ENCODE measurements around the gene UNC5C.
"Not testable (repeated sequence)": the region's sequence is repeated elsewhere in the genome, so short reads cannot be mapped to it uniquely, and the experiment has no call there.

Gene UNC5C

DNA sequence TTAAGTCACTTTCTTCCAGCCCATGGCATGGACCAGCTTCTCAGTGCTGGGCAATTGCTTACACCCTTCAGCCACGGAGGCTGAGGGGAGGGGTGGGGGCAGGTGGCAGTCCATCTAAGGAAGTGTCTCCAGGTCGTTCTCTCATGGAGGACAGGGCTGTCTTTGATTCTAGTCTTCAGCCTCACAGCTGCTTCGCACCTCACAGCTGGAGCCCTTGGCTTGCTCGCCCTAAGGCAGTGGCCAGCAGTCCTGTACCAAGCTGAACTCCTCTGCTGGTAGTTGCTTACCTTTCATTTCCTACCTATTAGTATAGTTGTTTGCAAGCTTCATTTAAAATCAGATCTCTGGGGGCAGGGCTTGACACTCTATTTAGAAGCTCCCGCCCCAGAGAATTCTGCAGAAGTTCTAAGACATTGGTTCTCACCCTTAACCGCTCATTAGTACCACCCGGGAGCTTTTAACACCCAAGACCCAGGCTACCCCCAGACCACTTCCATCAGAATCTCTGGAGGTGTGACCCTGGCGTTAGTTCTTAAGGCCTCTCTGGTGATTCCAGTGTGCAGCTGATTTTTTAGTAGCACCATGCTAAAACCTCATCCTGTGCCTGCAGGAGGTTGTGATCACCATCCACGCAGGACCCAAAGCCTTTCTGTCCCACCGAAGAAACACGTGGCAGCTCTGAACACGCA is 386.8 kb downstream of the UNC5C start:
- DNase-seq = no peak

DNA sequence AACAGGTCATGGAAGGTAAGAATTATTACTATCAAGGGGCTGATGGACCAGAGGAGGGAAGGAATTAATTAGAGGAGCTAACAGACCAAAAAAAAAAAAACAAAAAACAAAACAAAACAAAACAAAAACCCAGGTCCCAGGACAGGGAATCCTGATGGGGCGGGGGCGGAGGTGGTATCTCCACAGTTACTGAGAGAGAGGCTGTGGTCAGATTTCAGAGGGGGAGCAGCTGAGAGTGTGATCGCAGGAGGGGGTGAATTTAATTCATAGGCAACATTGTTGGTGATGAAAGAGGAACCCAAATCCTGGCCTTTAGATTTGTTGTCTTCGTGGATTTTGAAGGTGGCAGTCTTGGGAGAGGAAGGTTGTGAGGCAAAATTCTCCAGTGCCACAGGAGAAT is 389.4 kb downstream of the UNC5C start:
- DNase-seq = no peak

DNA sequence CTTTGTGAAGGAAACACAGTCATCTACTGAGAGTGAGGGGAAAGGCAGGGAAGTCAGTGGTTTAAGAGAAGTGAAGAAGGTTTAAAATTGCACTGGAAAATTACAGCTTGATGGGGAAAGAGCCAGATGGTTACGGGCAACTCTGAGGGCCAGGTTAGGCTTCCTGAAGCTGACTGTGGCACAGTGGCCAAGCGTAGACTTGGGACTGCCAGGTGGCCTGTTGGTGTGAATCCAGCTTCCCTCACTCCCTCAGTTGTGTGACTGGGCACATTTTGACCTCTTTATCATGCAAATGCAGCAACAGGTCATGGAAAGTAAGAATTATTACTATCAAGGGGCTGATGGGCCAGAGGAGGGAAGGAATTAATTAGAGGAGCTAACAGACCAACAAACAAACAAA is 390.1 kb downstream of the UNC5C start:
- no peak for DNase-seq

DNA sequence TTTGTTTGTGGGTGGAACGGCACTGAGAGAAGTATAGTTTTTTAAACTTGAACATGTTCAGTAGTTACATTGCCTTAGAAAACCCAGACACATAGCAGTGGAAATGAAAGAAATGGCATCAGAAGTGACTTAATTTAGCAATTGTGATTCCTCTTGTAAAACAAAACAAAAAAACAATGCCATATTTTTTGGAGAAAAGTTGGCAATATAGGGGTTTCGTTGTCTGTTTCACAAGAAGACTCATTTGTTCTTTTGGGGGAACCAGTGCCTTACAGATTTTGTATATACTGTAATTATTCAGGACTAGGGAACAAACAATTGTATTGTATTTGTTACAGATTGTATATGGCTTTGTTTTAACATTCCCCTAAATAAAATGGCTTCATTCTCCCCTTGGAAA is 390.7 kb downstream of the UNC5C start:
- no peak for DNase-seq

DNA sequence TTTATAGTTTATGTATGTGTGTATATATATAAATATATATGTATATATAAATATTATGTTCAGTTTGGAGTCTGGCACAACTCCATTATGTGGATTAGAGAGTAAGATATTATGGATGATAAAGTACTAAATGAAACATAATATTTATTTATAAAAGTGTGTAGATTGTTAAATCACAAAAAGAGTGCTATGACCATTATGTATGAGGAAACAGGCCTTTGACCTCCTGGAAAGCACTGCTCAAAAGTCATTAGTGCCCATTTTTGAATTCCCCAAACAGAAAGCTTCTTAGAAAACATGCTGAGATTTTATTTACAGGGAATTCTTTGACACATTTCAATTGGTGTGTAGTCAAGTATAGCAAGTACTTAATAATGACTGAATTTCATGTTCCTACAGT is 391.2 kb downstream of the UNC5C start:
- no peak for DNase-seq

DNA sequence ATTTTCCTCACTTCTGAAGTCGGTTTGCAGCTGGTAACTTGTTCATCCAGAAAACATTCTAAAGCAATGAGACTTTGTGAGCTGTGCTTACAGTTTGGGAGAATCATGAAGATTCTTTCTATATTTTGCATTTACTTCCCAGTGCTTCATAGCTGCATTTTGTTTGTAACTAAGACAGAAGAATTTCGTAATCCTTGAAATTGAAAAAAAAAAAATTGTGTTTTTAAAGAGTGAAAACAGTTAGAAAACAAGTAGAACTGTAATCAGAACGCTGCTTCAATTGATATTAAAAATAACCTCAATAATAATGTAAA is 392.4 kb downstream of the UNC5C start:
- DNase-seq = no peak

DNA sequence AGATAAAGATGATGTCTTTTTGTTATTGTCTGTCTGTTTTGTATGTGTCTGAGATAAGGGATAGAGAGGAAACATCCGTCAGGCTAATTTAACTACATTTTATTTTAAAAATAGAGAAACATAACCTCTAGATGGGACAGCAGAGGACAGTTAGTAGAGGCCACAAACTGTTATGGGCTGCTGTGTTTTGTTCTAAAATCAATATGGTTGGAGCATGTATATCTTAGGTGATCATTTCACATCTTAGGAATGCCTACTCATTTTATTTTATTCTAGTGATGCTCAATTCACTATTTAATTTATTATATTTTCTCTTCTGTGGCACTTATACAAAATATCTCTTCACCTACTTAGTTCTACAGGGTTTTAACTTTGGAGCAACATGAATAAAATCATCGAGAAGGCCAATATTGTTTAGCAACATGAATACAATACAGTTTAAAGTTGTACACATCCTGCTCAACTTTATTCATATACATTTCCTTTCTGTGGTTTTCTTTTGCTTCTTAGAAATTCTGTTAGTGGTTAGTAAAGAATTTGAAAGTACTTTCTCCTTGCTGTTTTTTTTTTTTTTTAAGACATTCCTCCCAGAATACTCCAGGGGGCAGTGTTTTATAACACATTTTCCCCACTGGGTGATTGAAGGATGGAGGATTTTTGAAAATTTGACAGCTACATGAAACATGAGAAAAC is 392.9 kb downstream of the UNC5C start:
- DNase-seq = no peak

DNA sequence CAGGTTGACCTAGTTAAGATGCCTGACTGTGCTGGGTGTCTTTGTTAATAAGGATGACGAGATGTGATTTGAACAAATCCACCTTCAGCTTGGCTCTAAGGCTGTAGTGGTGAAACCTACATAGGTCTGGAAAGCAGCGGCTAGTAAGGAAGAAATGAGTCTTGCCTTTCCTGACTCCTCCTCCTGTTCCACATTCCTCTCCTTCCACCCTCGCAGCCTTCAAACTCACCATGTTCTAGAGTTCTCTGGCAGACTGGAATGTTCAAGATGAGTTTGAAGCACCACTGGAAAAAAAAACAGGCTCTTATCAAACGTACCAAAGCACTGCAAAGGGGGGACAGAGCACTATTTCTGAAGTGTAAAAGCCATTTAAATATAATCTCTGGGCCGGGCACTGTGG is 395.6 kb downstream of the UNC5C start:
- no peak for DNase-seq

DNA sequence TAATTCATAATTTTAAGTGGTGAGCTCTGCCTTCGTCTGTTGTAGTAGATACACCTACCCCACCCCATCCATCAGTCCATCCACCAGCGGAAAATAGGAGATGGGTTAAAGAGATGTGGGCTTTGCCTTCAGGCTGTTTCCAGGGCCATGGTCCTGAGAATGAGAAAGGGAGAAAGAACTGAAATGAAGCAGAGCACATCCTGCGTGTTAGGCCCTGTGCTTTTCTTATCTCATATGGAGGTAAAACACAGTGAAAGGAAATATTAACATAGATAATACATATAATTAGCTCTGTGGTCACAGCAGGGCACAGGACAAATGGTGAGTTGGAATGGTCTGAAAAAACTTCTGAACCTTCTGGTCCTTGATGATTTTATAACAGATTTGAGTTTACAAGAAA is 397.5 kb downstream of the UNC5C start:
- DNase-seq = no peak

DNA sequence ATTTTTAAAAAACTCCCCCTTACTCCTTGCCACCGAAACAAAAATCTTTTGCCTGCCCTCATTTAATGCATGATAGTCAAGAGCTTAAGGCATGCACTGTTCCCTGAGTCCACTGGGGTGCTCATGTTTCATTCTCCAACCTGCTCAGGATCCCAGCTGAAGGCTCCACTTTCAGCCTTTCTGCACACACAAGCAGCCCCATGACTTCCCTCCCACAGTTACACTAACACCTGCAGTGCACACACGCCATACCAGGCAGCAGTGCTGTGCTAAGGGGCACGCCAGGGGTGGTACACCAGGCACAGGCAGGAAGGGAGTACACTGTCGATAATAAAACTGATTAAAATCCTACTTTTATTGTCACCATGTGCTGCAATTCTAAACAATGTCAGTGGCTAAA is 405.8 kb downstream of the UNC5C start:
- no peak for DNase-seq

DNA sequence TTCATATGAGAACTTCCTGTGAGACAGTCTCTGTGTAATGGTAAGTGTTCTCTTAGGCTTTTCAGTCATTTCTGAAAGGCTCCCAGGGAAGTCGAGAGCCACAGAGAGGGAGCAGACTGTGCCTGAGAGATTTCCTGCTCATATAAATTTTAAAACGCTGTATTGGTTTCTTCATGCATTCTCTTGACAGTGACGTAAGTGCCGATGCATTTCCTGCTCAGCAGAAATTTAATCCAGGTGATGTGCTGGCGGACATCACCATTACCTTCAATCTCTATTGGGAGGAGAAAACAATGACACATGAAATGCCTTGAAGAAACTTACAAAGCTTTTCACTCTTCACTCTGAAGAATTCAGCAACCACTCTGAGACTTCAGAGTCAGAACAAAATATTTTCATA is 407.4 kb downstream of the UNC5C start:
- DNase-seq = no peak

DNA sequence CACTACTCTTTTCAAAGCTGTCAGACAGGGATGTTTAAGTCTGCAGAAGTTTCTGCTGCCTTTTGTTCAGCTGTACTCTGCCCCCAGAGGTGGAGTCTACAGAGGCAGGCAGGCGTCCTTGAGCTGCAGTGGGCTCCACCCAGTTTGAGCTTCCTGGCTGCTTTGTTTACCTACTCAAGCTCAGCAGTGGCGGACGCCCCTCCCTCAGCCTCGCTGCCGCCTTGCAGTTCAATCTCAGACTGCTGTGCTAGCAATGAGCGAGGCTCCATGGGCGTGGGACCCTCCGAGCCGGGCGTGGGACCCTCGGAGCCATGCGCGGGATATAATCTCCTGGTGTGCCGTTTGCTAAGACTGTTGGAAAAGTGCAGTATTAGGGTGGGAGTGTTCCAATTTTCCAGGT is 409.3 kb downstream of the UNC5C start:
- not testable (repeated sequence) for DNase-seq

DNA sequence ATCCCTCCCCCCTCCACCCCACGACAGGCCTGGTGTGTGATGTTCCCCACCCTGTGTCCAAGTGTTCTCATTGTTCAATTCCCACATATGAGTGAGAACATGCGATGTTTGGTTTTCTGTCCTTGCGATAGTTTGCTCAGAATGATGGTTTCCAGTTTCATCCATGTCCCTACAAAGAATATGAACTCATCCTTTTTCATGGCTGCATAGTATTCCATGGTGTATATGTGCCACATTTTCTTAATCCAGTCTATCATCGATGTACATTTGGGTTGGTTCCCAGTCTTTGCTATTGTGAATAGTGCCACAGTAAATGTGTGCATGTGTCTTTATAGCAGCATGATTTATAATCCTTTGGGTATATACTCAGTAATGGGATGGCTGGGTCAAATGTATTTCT is 414.8 kb downstream of the UNC5C start:
- not testable (repeated sequence) for DNase-seq

DNA sequence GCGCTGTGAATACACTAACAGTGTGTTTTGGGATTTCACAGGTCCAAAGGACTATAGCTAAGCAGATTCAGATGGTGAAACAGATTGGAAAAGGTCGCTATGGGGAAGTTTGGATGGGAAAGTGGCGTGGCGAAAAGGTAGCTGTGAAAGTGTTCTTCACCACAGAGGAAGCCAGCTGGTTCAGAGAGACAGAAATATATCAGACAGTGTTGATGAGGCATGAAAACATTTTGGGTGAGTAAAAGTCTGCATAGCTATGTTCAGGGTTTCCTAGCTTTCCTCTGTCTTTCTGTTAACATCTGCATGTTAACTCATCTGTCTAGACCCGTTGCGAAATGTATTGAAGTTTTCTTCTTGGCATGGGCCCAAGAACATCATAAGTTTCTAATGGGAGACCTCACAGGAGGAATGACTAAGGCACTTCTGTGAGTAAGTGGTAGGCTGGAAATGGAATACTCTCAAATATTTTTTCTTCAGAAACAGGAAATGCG is 418.9 kb downstream of the UNC5C start:
- no peak for DNase-seq

DNA sequence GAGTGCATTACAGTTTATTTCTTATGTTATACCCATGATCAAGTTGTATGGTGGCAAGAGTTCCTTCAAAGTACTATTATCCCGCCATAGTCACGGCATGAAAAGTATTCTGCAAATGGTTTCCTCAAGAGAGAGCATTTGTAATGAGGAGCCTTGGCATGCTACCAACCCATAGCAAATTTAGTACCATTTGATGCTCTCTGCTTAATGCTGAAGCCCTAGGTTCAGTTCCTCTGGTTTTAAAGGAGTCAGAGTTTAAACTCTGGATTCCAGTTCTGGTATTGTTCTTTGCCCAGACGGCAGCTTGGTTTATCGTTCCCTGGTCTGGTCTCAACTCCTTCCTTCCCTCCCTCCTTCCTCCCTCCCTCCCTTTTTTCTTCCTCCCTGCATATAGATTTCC is 419.7 kb downstream of the UNC5C start:
- no peak for DNase-seq

DNA sequence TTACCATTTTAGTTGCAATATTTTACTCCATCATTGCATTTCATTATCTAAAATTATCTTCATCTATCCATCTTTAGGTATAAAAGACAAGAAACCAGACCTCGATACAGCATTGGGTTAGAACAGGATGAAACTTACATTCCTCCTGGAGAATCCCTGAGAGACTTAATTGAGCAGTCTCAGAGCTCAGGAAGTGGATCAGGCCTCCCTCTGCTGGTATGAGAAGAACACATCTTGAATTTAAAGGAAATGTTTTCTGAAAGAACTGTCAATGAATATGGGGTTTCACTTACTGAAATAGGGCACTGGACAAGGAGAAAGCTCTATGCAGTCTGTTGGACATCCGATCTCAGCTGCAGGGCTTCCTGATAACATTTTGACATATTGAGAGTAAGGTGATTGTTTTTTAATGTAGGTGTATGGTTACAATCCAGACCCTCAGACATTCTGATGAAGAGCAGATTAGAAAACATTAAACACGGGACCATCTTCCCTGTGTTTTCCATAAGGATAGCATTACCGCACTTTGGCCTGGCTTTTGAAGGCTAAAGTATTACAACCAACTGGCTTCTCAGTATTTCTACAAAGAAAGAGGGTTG is 423.8 kb downstream of the UNC5C start:
- no peak for DNase-seq

DNA sequence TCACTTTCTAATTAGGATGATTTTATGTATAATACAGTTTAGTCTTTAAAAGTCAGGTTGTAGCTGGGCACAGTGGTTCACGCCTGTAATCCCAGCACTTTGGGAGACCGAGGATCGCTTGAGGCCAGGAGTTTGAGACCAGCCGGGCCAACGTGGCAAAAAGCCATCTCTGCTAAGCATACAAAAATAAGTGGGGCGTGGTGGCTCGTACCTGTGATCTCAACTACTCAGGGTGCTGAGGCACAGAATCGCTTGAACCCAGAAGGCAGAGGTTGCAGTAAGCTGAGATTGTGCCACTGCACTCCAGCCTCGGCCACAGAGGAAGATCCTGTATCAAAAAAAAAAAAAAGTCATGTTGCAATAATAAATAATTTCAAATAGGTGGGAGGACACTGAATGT is 426.8 kb downstream of the UNC5C start:
- DNase-seq = no peak

DNA sequence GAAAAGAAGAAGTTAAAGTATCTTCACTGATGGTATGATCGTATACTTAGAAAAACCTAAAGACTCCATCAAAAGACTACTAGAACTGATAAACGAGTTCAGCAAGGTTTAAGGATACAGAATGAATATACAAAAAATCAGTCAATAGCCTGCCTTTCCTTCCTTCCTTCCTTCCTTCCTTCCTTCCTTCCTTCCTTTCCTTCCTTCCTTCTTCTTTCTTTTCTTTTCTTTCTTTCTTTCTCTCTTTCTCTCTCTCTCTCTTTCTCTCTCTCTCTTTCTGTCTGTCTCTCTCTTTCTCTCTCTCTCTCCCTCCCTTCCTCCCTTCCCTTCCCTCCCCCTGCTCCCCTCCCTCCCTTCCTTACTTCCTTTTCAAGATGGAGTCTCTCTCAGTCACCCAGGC is 428.3 kb downstream of the UNC5C start:
- no peak for DNase-seq

DNA sequence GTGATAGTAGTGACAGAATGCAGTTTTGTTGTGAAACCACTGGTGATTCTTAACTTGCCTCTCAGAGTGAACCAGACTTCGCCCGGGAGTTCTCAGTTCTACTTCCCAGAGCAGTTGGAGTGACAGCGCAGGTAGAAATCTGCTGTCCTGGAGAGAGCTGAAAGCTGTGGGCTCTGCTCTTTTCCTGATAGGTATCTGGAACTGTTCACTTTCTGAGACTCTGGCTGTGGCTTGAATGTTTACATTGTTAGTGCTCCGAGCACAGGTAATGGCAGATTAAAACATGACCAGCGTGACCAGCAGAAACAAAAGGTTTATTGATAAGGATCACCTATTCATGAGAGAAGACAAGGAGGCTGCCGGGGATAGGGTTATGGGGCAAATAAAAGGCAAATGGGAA is 430.3 kb downstream of the UNC5C start:
- DNase-seq = no peak

DNA sequence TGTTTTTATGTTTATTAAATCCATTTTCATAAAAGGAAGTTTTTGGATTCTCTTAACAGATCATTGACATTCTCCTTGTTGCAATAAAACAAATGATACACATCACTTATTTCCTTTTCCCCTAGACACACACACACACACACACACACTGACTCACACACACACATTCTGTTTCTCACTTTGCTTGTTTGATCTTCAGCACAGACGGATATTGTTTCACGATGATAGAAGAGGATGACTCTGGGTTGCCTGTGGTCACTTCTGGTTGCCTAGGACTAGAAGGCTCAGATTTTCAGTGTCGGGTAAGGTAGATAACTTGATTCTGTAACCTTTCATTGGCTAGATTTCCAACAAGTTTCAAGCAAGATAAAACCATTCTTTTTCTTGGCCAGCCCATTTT is 434.3 kb downstream of the UNC5C start:
- no peak for DNase-seq
